ENCODE data around the gene ANGPTL2.

ANGPTL2 gene

GRCh38 chr9:127166651-127167524, 44.5 kb upstream of the ANGPTL2 start:
- no peak for TF ChIP-seq CTCF (IDR thresholded peaks at IDR 0.05)

GRCh38 chr9:127166111-127166510, 43.7 kb upstream of the ANGPTL2 start:
- TF ChIP-seq CTCF (IDR thresholded peaks at IDR 0.05) = no peak

DNA sequence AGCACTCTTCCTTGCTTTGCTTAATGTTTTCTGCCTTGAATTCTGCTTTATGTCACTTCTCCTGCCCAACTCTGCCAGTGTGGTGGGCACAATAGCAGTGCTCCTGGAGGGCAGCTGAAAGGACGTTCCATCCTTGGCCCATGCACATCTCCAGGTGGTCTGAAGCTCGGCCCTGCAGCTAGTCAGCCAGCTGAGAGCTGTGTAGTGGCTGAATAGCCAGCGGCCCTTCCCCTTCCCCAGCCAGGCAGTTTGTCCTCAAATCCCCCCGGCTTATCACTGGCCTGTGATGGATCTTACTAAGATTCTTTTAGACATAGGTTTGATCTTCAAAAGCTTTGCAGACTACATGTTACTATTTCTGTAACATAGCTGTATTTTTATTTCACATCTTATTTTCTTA, 42.7 kb upstream of the ANGPTL2 start:
- no peak for TF ChIP-seq CTCF (IDR thresholded peaks at IDR 0.05)

GRCh38 chr9:127163409-127163808, 41.0 kb upstream of the ANGPTL2 start:
- TF ChIP-seq CTCF (IDR thresholded peaks at IDR 0.05) = no peak

GRCh38 chr9:127162864-127163365, 40.5 kb upstream of the ANGPTL2 start:
- no peak for TF ChIP-seq CTCF (IDR thresholded peaks at IDR 0.05)

DNA sequence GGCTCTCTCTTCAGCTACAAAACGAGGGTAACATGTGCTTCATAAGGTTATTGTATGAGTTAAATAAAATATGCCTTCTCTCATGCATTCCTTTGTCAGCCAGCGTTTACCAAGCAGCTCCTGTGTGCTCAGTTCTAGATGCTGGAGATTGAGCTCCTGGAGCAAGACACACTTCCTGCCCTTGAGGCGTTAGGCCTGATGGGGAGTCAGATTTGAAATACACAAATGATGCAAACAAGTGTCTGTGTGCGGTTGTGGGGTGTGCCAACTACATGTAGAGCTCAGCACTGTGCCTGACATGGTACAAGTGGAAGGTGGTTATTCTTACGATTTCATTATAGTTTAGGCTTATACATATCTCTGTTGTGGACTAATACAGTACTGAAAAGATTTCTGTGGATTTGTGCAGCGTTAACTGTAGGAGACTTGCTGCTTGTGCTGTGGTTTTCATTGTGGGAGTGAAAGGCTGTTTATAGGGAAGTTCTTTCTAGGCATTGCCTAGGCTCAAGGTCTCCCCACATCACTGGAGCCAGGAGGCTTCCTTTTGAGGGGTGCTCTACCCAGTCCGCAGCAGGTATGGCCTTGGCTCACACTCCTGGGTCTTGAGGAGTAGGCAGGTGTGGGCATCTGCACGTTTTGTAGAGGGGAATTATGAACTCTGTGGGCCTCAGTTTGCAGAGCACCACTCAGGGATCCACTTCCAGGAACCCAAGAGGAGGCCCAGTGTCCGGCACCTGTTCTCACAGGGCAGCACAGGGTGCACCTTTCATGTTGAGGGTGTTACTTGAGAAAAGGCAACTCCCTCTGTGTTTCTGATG, 39.8 kb upstream of the ANGPTL2 start:
- no peak for TF ChIP-seq CTCF (IDR thresholded peaks at IDR 0.05)

- no peak for TF ChIP-seq CTCF (IDR thresholded peaks at IDR 0.05)
These were observed 38.7 kb upstream of the ANGPTL2 start for GRCh38 chr9:127161081-127161624.
